Tibial nerve (tissue), 4 donors: ENCODE data around the gene LATS2.

Experiments used
- EP300 ChIP-seq, 2 donors: sonication (generic); formaldehyde crosslinking; IDR thresholded peaks; one replicate each; pipeline ENCODE4 v1.6.1; 2017; ENCODE audit warnings: antibody characterized with exemption in 2 of 2, mild to moderate bottlenecking in 1 of 2
- POLR2A ChIP-seq, 2 donors: fragments of 450-650 bp; IDR thresholded peaks; one replicate each; pipeline ENCODE4 v1.6.1; 2017; ENCODE audit warnings: antibody characterized with exemption in 2 of 2, mild to moderate bottlenecking in 2 of 2, moderate library complexity in 2 of 2
- TF ChIP-seq, protein P1 (sequence below), 5 experiments: fragments of 200-600 bp in 3 of 5; fragments of 450-650 bp in 2 of 5; sonication (generic) in 3 of 5; IDR thresholded peaks; one replicate each; pipeline ENCODE4 v1.5.1; 2016 to 2019; ENCODE audit warnings: antibody characterized with exemption in 5 of 5, mild to moderate bottlenecking in 3 of 5, moderate library complexity in 2 of 5

DNA sequence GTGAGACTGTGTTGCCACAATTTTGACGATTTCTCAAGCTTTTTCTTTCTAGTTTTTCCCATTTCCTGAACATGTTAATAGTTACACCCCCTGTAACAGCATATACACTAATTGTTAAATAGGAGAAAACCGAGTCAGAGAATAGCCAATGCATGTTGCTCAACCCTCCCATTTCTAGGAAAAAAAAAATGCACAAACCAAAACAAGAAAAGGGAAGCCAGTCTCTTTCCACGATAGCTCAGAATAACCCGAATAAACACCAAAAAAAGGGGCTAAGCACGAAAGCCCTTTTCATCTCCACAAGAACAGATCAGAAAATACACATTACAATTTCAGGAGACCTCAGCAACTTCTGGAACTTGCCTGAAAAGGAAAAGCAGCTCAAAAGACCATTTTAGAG lies 16.3 kb downstream of the LATS2 start:
- TF ChIP-seq POLR2A (IDR thresholded peaks at IDR 0.05) (no peak), EP300 (IDR thresholded peaks at IDR 0.05) (no peak)
- TF ChIP-seq, protein P1, sequence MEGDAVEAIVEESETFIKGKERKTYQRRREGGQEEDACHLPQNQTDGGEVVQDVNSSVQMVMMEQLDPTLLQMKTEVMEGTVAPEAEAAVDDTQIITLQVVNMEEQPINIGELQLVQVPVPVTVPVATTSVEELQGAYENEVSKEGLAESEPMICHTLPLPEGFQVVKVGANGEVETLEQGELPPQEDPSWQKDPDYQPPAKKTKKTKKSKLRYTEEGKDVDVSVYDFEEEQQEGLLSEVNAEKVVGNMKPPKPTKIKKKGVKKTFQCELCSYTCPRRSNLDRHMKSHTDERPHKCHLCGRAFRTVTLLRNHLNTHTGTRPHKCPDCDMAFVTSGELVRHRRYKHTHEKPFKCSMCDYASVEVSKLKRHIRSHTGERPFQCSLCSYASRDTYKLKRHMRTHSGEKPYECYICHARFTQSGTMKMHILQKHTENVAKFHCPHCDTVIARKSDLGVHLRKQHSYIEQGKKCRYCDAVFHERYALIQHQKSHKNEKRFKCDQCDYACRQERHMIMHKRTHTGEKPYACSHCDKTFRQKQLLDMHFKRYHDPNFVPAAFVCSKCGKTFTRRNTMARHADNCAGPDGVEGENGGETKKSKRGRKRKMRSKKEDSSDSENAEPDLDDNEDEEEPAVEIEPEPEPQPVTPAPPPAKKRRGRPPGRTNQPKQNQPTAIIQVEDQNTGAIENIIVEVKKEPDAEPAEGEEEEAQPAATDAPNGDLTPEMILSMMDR (IDR thresholded peaks at IDR 0.05), result no peak
